NCI-H1417 treated with DMSO at 0.1 percent for 48 hours (cell line): ENCODE data around the gene MAGI2.
"Not testable (repeated sequence)": the region's sequence is repeated elsewhere in the genome, so short reads cannot be mapped to it uniquely, and the experiment has no call there.

Source experiments
- DNase-seq: peaks from one replicate; lab custom pipeline; 2025; lab: John Stamatoyannopoulos, UW

The MAGI2 gene

GRCh38 chr7:79451580-79451979 lies 1.9 kb downstream of the MAGI2 start:
- DNase-seq, result no peak

DNA sequence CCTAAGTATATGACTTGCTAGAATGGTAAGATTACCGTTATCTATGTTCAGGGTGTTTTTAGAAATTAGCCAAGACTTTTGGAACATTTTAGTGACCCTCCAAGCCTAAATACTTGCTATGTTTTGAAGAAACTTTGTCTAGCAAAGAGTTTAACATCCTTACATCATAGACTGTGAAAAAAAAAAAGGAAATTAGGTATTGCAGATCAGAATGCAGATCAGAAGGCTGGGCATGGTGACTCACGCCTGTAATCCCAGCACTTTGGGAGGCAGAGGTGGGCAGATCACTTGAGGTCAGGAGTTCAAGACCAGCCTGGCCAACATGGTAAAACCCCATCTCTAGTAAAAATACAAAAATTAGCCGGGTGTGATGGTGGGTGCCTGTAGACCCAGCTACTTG lies 10.7 kb downstream of the MAGI2 start:
- not testable (repeated sequence) for DNase-seq

GRCh38 chr7:79436378-79436777 lies 17.1 kb downstream of the MAGI2 start:
- DNase-seq, result no peak

DNA sequence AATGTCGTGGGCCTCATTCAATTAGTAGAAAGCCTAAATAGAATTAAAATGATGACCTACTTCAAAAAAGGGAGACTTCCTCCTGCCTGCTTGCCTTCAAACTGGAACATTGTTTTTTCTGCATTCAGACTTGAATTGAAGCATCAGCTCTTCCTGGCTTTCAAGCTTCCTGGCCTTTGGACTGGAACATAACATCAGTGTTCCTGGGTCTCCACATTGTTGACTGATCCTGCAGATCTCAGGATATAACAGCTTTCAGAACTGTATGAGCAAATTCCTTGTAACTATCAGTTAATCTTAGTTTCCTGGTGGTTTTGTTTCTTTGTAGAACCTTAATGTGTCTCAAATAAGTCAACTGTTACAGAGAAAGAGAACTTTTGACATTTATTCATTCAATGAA lies 18.6 kb downstream of the MAGI2 start:
- no peak for DNase-seq

DNA sequence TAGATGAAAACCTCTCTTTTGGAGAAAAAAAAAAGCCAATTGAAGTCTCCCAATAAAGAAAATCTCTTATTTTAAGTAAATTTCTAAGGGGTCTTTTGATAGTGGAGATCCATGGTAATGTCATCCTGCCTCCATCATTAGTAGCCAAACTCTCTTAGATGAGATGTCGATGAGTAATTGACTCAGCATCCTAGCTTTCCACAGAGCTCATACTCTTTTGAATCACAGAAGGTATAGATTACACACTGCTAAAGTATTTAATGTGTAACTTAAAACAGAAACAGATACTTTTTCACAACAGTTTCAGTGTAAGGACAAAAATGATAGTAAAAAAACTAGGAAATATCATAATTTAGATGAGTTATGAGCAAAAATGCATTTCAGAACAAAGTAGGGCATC lies 19.4 kb downstream of the MAGI2 start:
- DNase-seq, result no peak

- no peak for DNase-seq
Observed at GRCh38 chr7:79430391-79430790, 23.1 kb downstream of the MAGI2 start.

- no peak for DNase-seq
Observed at GRCh38 chr7:79425665-79426064, 27.8 kb downstream of the MAGI2 start.

- no peak for DNase-seq
Observed at GRCh38 chr7:79421751-79422150, 31.7 kb downstream of the MAGI2 start.

DNA sequence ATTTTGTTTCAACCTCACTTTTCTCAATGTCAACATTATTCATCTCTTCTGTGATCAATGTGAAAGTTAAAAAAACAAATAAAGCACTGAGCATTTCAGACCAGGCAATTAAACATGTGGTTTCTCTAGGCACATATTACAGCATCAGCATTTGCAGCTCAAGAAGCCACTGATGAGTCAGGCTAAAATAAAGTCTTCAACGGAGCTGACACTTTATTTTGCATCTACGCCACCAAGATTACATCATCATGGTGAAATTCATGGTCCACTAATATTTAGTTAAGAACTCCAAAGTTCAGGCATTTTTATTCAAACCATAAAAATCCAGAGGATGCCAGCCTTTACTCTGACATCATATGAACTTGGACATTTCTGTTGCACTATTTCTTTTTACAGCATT lies 33.0 kb downstream of the MAGI2 start:
- no peak for DNase-seq

DNA sequence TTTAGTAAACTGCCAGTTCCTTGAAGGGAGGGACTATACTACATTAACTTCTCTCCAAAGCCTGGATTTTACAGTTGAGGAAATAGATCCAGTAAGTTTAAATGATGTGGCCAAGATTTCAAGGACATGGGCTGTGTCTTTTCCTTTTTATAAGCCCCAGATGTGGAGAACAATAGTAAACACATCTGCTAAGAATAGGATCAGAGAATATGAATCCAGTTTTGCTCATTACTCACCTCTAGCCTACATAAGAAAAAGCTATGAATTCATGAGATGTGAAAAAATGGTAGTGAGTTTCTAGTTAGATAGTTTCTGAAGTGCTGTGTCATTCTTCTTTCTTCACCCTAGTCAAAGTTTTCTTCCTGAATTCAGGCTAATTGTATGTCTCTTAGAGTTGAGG lies 38.6 kb downstream of the MAGI2 start:
- DNase-seq, result no peak

- DNase-seq, result no peak
Observed at GRCh38 chr7:79412915-79413314, 40.6 kb downstream of the MAGI2 start.

DNA sequence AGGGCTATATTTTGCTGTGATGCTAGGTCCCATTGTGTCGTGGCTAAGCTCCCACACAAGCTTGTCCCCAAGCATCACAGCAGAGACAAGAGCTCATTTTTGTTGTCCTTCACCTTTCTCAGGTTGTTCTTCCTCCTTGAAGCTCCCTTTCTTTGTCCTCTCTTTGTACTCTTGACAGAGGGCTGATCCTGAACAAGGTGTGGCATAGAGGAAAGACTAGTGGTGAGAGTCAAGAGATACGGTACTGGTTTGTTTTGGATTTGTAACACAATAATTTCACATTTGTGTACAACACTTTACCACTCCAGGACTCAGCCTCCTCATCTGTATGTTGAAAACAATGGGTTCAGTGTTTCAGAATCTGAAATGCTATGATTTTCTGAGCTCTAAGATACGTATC lies 41.0 kb downstream of the MAGI2 start:
- DNase-seq, result no peak

DNA sequence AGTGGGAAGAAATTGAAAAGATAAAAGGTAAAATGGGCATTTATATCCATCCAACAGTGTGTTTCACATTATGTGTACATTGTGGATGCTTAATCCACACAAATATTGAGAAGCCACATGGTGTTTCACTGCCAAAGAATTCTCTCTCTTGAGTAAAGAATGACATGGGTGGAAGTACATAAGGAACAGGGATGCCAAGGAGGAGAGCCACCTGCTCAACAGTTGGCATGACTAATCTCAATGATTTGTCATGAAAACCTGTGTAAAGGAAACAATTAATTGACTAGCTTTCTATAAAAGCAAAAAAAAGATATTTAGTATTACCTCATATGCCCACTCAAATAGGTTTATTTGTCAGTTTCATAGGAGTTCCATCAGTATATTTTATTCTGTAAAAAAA lies 43.1 kb downstream of the MAGI2 start:
- DNase-seq, result no peak

- DNase-seq, result no peak
Observed at GRCh38 chr7:79407351-79407750, 46.1 kb downstream of the MAGI2 start.

DNA sequence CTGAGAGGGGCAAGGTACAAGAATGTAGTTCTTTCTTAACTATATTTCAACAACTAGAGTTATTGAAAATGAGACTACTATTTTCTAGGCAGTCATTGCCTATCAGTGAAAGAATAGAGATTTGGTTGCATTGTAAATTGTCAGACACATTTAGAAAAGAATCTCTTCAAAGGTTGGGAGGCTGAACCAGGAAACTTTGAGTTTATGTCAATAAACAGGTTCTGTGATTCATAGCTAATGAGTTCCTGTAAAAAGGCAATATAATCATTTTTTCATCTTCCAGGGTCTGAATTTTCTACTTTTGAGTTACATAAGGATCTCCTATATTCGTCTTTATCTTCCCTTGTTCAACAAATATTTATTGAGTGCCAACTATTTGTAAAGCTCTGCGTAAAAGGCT lies 47.1 kb downstream of the MAGI2 start:
- no peak for DNase-seq

DNA sequence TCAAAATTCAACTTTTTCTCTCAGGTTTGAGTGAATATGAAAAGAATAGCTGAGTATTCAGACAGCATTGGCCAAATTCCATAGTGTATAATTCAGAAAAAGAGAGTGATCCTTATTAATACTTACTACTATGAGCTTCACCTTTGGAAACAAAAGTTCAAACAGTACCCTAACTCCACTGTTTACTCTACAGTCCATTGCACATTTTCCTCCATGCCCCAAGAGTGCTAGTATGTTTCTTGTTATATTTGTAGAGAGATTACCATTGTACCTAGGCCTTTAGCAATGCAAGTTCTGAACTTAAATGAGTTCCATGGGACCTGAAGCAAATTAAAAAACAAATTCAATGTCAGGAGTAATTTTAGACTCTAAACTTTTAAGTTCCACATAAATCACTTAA lies 48.1 kb downstream of the MAGI2 start:
- no peak for DNase-seq

GRCh38 chr7:79403879-79404278 lies 49.6 kb downstream of the MAGI2 start:
- no peak for DNase-seq

DNA sequence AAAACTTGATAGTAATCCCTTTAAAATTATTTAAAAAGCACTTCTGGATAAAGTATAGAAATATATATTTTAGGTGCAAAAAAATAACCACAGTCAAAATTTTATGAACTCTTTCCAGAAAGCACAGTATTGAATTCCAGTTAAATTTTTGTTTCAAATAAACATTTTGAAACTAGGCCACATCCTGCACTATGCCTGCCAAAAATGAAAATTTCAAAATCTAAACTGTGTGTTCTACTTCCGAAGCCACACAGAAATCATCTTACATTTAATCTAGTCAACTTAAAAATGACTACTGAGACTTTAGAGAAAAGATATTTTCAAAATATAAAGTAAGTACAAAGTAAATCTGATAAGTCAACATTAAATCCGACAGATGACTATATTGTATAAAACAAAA lies 50.0 kb downstream of the MAGI2 start:
- DNase-seq, result no peak

DNA sequence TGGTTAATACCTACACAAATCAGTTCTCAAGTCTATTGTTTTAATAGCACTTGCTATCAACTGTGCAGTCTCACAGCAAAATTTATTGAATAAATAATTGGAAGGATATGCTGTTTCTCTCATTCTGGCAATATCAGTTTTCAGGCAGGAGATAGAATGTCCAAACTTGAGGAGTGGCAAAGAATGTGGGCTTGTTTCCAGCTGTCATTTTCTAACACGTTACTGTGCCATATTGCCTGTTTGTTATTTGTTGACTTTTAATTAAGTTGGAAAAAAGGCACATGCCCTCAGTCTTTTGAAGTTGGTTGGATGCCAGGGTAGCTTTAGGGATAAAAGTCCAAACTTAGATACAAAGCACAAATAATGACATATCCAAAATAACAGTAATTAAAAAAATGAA lies 52.2 kb downstream of the MAGI2 start:
- DNase-seq, result no peak

GRCh38 chr7:79400222-79400621 lies 53.2 kb downstream of the MAGI2 start:
- DNase-seq, result no peak

GRCh38 chr7:79398138-79398749 lies 55.2 kb downstream of the MAGI2 start:
- no peak for DNase-seq

DNA sequence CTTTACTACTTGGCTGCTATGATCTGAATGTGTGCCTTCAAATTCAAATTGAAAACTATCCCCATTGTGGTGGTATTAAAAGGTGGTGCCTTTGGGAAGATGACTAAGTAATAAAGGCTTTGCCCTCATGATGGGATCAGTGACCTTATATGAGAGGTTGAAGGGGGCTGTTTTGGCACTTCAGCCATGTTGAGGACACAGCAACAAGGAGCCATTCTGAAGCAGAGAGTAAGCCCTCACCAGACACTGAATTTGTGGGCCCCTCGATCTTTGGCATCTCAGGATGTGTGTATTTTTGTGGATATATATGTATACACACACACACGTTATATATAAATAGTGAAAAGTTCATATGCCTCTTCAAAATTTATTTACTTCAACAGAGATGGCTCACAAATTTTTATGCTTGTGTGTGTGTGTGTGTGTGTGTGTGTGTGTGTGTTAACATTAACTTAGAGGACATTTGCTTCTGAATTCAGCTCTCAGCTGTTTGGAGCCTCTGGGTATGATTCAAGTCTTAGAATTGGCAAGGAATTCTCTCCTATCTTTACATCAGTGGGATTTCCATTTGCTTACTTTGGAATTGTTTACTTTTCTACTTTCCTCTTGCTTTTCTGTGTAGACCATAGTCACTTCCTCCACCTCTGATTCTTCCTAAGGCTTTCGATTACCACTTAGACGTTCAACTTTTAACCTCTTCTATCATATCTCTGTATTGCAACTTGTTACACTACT lies 66.6 kb downstream of the MAGI2 start:
- DNase-seq, result no peak

DNA sequence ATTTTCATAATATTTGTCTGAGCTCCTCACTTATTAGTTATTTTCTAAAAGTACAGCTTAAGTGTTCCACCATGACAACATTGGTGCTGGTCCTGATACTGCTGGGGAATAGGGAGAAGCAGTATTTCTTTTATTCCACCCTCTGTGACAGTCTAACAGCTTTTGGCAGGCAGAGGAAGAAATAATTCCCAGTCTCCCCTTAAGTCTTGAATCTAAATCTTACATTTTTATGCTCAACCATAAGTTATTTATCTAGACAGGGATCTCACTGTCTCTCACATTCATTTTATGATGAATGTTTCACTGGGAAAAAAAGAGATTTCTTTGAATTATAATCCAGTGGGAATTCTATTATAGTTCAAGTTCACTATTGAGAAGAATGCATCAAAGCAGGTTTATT lies 71.5 kb downstream of the MAGI2 start:
- no peak for DNase-seq

DNA sequence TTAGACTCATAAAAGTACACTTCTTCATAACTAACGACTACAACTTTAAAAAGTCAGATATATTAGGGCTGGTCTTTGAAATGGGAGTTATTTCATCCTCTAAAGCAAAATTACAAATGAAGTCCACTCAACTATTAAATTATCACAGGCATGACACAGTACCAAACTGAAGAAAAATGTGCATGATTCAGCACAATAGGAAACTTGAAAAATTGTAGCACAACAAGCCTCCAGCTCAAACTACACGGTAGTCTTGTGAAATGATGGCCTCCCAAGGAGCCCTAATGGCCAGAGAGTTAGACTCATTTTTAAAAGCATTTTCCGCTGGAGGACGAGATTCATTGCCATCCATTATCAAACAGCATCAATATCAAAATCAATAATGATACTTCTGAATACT lies 76.4 kb downstream of the MAGI2 start:
- DNase-seq, result no peak
